BE2C (cell line): ENCODE results near the gene KIRREL1.

Source experiments
- DNase-seq: peaks from one replicate; pipeline ENCODE4 v3.0.0-alpha.2; 2020
- H3K27me3 ChIP-seq: fragments of 250-450 bp; sonication (Bioruptor Pico); 2 replicates; pipeline ENCODE4 v1.5.1; 2020; ENCODE audit warnings: mild to moderate bottlenecking
- H3K36me3 ChIP-seq: fragments of 250-450 bp; sonication (Bioruptor Pico); 2 replicates; pipeline ENCODE4 v1.5.1; 2020; ENCODE audit warnings: mild to moderate bottlenecking
- H3K4me1 ChIP-seq: fragments of 250-450 bp; sonication (Bioruptor Pico); 2 replicates; pipeline ENCODE4 v1.5.1; 2020
- H3K4me3 ChIP-seq: 2 replicates; pipeline ENCODE4 v1.5.1; 2011; ENCODE audit warnings: low read depth, low read length
- H3K9me3 ChIP-seq: fragments of 250-450 bp; sonication (Bioruptor Pico); 2 replicates; pipeline ENCODE4 v1.5.1; 2020
- TF ChIP-seq, protein P1 (sequence below): IDR thresholded peaks from 2 replicates; pipeline ENCODE4 v1.5.1; 2012; ENCODE audit warnings: mild to moderate bottlenecking, low read depth, low read length

KIRREL1 gene

DNA sequence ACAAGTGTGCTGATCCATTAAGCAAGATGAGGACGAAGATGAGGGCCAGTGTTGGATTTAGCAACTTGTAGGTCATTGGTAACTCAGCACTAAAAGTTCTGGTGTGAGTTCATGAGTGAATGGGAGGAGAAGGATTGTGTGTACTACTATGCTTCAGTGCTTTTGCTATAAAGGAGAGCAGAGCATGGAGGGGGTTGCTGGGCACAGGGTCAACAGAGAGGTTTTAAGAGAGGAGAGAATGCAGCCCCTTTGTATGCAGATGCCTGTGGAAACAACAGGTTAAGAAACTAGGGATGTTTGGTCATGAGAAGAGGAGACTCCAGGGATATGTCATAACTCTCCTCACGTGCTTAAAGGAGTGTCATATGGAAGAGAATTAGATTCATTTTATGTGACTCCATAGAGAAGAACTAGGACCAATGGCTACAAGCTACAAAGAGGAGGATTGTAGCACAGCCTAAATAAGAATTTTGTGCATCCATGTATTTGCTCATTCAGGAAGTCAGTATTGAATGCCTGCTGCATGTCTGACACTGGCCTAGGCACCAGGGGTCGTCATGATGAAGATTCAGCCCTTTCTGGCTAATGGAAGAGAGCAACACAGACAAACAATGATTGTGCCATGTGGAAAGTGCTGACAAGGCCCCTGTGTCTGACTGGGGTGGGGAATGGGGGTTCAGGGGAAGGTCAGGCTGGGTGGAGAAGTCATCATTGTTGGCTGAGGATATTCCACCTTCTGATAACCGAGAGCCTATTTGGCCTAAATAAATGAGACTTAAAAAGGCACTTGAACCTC, 53.5 kb downstream of the KIRREL1 start:
- no peak for DNase-seq
- TF ChIP-seq, protein P1, sequence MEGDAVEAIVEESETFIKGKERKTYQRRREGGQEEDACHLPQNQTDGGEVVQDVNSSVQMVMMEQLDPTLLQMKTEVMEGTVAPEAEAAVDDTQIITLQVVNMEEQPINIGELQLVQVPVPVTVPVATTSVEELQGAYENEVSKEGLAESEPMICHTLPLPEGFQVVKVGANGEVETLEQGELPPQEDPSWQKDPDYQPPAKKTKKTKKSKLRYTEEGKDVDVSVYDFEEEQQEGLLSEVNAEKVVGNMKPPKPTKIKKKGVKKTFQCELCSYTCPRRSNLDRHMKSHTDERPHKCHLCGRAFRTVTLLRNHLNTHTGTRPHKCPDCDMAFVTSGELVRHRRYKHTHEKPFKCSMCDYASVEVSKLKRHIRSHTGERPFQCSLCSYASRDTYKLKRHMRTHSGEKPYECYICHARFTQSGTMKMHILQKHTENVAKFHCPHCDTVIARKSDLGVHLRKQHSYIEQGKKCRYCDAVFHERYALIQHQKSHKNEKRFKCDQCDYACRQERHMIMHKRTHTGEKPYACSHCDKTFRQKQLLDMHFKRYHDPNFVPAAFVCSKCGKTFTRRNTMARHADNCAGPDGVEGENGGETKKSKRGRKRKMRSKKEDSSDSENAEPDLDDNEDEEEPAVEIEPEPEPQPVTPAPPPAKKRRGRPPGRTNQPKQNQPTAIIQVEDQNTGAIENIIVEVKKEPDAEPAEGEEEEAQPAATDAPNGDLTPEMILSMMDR, result no peak
- no peak overlapping the region for H3K4me3 ChIP-seq
- H3K9me3 ChIP-seq, result no peaks in the 10 kb centered on the region
- no peaks in the 10 kb centered on the region for H3K27me3 ChIP-seq
- H3K36me3 ChIP-seq, result no peaks in the 10 kb centered on the region
- H3K4me1 ChIP-seq, result no peaks in the 10 kb centered on the region

DNA sequence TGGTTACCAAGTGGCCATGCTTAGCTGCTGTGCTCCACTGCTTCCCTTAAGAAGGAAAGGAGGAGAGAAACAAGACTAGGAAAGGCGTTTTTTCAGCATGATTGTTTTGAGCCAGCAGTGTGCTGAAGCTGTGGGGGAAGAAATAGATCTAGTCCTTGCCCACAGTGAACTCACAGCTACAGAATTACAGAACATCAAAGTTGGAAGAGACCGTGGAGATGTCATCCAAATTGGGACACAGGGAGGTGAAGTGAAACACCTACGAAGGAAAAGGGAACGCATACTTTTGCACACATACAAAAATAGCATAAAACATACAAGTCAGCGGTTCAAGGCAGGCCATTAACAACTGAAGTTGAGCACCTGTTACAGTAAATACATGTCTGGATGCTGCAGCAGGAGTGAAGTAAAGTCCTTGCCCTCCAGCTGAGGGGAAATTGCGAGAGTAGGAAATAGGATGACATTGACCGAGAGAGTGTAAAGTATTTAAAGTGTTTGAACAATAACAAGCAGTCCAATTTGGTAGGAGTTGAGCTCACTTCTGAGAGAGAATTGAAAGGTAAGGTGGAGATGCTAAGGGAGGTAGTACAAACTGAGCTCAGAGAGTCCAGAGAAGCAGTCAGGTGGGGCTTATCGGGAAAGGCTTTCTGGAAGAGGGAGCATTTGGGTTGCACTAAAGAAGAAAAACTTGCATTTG, 55.1 kb downstream of the KIRREL1 start:
- no peak overlapping the region for H3K4me3 ChIP-seq
- H3K4me1 ChIP-seq, result no peaks in the 10 kb centered on the region
- TF ChIP-seq, protein P1, result no peak
- DNase-seq, result no peak
- H3K9me3 ChIP-seq, result no peaks in the 10 kb centered on the region
- H3K27me3 ChIP-seq, result no peaks in the 10 kb centered on the region
- no peaks in the 10 kb centered on the region for H3K36me3 ChIP-seq

DNA sequence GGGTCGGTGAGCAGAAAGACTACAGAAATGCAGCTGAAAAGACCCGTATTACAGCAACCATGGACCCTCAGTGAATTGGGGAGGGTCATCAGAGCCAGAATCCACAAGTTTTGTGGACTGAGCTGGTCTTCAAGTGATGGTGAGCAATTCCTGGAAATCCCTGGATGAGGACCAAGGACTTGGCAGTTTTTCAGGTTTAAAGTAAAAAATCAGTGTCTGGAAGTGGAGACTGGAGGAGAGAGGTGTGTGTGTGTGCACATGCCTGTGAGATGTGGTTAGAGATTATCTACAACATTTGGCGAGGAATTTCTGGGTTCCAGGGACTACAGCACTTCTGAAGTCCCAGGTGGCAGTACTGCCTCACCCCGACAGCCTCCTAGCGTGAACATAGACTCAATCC, 56.4 kb downstream of the KIRREL1 start:
- H3K27me3 ChIP-seq, result no peaks in the 10 kb centered on the region
- H3K36me3 ChIP-seq, result no peaks in the 10 kb centered on the region
- no peak overlapping the region for H3K4me3 ChIP-seq
- H3K4me1 ChIP-seq, result no peaks in the 10 kb centered on the region
- no peak for DNase-seq
- TF ChIP-seq, protein P1, result no peak
- no peaks in the 10 kb centered on the region for H3K9me3 ChIP-seq

DNA sequence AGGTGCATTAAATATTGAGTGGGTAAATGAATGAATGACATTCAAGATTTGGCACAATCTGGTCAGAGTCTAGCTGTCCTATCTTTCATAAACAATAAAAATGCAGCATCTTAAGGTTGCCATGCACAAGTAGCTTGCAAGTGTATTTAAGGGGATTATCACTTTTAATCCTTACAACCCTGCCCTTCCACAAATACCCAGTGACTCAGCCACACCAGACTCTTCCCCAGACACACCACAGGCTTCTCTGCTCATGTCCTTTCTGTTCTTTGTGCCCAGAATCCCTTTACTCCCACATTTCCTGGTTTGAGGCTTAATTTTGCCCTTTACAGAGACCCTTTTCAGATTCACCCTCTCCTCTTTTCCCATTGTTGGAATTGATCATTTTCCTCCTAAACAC, 59.8 kb downstream of the KIRREL1 start:
- no peaks in the 10 kb centered on the region for H3K9me3 ChIP-seq
- H3K36me3 ChIP-seq, result no peaks in the 10 kb centered on the region
- H3K4me3 ChIP-seq, result no peak overlapping the region
- no peaks in the 10 kb centered on the region for H3K4me1 ChIP-seq
- TF ChIP-seq, protein P1, result no peak
- no peaks in the 10 kb centered on the region for H3K27me3 ChIP-seq
- no peak for DNase-seq

DNA sequence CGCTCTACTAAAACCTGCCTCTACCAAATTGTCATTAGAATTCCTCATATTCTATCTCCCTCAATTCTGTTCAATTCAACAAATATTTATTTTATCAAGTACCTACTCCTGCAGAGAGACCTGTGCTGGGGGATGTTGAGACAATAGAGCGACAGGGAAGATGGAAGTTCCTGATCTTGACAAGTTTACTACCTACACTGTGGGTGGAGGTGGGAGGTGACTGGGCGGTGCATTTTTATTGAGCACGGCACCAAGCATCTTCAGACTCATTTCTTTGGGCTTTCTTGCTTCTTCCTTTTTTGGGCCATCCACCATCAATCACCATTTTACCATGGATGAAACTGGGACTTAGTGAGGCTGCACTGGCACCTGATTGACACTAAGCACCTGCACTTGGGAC, 61.3 kb downstream of the KIRREL1 start:
- Histone ChIP-seq H3K4me3 (no peak overlapping the region), H3K36me3 (no peaks in the 10 kb centered on the region), H3K4me1 (no peaks in the 10 kb centered on the region), H3K27me3 (no peaks in the 10 kb centered on the region), H3K9me3 (no peaks in the 10 kb centered on the region)
- DNase-seq, result no peak
- TF ChIP-seq, protein P1, result no peak

DNA sequence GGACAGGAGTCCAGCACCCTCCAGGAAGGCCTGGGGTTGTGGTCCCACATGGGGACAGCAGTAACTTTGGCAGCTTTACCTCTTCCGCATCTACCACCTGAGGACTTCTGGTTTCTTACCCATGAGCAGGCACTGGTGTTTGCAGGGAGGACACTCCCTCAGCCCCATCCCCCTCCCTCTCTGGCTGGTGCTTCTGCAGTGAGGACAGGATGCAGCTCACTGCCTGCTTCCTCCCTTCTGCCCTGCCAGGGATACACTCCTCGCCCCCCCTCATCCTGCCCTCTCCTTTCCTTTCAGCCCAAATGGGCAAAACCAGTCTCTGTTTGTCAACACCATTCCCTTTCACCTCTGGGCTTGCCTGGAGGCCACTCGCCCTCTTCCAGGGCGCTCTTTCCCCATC, 62.4 kb downstream of the KIRREL1 start:
- no peaks in the 10 kb centered on the region for H3K36me3 ChIP-seq

More for the DNA sequence above, 62.4 kb downstream of the KIRREL1 start:
- DNase-seq, result no peak
- TF ChIP-seq, protein P1, result no peak
- H3K4me1 ChIP-seq, result no peaks in the 10 kb centered on the region
- no peaks in the 10 kb centered on the region for H3K9me3 ChIP-seq
- H3K27me3 ChIP-seq, result no peaks in the 10 kb centered on the region
- no peak overlapping the region for H3K4me3 ChIP-seq
